Measurements from ENCODE around the gene TAPBP.
"Not testable (repeated sequence)": the region's sequence is repeated elsewhere in the genome, so short reads cannot be mapped to it uniquely, and the experiment has no call there.

TAPBP gene

DNA sequence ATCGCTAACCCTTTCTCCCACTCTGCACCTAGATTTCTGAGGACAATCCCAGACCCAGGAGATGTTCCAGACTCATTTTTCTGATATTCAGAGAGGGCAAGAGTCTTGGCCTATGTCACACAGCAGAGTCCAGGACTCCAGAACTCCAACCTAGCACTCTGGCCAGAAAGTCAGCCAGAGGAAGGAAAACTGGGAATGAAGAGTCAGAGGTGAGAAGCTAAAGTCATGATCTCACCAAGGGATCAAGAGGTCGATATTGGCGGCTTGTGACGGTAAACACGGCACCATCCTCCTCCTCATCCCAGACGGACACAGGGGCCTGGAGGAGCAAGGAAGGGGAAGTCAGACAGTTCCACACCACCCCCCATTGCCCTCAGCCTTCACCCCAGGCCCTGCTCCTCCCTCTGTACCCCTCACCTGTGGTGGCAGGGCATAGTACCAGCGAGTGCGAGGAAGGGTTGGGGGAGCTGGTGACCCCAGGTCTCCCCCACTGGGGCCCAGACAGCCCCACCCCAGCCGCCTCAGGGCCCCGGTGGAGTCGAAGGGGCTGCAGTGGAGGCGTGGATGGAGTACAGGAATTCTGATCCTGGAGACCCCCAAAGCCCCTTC, 17.0 kb downstream of the TAPBP start:
- DNase-seq (ENCODE audit: low read depth): no peak

DNA sequence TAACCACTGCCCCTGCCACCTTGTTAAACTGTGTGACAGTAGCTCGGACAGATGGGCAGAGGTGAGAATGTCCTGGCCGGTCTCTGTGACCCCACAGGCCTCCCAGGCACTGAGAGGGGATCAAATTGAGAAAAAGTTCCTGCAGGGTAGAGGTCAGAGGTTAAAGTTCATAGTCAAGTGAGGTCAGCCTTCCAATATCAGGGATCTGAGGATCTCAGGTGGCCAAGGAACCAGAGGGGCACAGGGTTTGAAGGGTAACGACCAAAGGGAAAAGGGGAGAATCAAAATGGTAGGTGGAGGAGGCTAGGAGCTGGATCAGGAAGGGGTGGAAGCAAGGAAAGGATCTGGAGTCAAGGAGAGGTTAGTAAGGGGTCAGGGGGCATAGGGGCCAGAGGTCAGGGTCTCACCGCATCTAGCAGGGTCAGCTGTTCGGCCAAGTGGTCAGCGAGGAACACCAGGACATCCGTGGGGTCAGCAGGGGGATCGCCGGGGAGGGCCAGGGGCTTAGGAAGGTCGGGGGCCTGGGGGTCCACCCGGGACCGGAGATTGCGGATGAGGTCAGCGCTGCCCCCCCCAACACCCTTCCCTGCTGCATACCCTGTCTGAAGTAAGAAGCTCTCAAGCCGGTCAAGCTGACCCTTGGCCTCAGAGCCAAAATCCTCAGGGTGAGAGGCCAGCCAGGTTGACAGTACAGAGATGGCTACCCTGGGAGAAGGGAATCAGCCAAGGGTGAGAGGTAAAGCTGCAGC, 18.1 kb downstream of the TAPBP start:
- no peak for DNase-seq (ENCODE audit: low read depth)

DNA sequence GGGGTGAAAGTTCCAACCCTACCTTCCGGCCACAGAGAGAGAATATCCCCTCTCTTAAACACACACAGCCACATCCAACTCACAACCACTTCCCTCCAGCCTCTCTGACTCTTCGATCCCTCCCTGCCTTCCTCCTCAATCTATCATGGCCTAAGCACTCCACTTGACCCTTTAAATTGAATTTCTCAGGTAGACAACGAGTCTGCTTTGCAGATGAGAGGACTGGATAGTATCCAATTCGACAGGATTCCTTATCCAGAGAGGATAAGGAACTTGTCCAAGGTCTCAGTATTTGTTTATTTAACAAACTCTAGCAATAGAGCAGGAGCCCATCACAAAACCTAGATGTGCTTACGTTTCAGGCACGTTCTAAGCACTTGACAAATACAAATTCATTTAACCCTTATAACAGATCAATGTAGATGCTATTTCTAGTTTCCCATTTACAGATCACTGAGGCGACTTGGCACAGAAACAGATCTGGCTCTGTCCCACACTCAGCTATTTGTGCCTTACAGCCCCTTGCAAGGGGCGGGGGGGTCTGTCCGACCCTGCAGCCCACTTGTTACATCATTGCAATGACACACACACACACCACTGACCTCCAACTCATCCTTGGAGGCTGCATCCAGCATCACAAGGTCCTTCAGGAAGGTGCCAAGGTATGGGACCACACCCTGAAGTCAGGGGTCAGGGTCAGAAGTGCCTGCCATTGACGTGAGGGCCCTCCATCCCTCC, 19.6 kb downstream of the TAPBP start:
- DNase-seq (ENCODE audit: low read depth): no peak

DNA sequence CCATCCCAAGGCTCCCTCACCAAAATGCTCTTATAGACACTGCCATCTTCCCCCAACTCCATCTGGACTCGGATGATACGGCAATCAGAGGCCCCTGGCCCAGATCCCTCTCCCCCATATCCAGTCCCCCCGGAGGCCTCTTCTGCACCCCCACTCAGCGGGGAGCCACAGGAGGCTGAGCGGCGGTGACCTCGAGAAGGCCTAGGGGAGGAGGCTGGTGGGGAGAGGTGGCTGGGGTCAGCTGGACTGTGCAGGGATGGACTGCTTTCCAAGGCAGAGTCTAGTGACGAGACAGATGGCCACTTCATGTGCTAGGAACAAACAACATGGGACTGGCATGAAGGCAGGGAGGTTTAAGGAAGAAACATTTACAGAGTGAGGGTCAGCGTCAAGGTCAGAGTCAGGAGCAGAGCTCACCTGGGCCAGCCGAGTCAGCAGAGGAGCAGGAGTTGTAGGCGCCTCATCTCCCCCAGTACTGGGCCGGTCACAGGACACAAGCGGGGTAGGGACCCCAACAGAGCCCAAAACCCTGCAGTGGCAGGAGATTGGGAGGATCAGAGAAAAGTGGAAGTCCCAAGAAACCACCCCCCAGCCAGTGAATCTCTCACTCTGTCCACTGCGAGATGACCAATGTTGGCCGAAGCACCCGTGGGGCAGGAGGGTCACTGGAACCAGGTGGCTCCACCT, 20.7 kb downstream of the TAPBP start:
- DNase-seq (ENCODE audit: low read depth): no peak

DNA sequence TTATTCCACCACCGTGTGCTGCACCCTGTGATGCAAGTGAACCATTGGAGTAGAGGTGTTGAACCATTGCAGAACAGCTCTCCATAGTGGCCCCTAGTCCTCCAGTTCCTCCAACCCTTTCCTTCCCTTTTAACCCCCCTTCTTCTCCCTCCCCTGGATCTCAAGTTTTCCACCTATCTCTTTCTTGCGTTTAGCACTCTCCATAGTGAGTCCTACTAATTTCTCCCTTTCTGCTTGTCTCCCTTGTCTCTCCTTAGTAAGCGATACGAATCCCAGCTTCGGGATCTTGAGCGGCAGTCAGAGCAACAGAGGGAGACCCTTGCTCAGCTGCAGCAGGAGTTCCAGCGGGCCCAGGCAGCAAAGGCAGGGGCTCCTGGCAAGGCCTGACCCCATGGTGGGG, 23.4 kb downstream of the TAPBP start:
- no peak for DNase-seq (ENCODE audit: low read depth)

DNA sequence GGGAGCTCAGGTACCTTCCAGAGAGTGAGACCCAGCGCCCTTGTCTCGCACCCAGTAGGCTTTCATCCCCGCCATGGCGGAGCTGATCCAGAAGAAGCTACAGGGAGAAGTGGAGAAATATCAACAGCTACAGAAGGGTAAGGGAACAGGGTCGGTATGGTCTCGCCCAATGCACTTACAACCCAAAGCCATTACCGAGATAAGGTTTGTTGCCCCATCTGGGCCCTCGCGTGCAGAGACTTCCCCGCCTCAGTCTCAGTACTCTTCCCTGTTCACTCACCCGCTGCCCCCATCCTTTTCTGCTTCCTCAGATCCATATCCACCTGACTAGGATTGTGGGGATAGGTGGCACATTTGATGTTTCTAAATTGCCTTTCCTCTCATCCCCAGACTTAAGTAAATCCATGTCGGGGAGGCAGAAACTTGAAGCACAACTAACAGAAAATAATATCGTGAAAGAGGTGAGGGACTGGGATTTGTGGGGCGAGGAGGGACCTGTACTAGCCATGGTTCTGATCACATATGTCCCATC, 24.0 kb downstream of the TAPBP start:
- no peak for DNase-seq (ENCODE audit: low read depth)

DNA sequence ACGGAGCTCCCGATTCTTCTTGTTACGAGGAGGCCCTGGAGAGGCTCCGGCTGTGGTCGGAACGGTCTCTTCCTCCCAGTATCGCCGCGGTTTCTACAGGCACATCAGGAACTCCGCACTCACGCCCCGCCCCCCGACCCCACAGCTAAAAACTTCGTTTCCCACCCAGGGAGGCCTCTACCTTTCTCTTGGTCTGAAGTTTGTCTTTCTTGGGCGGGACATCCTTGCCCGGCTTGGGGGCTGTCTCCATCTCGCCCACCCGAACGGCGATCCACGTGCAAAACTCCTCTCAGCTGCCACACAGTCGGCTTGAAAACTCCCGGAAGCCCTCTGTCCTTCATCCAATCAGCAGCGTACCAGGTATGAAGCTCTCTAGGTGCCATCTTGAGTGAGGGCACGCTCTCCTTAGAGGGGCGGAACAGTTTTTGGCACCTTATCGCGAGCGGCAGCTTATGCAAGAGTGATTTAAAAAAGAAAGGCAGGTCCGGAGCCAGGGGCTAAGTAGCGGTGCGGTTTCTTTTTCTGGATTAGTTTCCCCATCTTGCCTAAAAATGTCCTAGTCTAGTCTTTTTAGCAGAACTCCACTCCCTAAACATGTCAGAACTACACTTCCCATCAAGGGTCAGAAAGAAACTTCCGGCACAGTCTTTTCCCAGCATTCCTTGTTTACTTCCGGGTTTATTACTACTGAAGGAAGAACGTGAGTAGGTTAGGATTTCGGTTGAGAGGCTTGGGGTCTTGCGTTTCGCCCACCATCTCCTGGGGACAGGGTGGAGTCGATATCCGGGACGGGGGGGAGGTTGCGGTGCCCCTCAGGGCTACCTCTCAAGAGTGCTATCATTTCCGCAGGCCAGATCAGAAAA, 24.7 kb downstream of the TAPBP start, which contains the start of the genes PFDN6 and WDR46:
Gene PFDN6, plus strand, starts transcription at position 681 of the 863 bp plus-strand sequence. CDS start 256 bp downstream, outside the sequence.
Gene WDR46, minus strand, starts transcription at position 319 of the 863 bp plus-strand sequence. Its CDS starts 69 bp downstream, at position 250.
- DNase-seq (ENCODE audit: low read depth): peak; percentile 87

DNA sequence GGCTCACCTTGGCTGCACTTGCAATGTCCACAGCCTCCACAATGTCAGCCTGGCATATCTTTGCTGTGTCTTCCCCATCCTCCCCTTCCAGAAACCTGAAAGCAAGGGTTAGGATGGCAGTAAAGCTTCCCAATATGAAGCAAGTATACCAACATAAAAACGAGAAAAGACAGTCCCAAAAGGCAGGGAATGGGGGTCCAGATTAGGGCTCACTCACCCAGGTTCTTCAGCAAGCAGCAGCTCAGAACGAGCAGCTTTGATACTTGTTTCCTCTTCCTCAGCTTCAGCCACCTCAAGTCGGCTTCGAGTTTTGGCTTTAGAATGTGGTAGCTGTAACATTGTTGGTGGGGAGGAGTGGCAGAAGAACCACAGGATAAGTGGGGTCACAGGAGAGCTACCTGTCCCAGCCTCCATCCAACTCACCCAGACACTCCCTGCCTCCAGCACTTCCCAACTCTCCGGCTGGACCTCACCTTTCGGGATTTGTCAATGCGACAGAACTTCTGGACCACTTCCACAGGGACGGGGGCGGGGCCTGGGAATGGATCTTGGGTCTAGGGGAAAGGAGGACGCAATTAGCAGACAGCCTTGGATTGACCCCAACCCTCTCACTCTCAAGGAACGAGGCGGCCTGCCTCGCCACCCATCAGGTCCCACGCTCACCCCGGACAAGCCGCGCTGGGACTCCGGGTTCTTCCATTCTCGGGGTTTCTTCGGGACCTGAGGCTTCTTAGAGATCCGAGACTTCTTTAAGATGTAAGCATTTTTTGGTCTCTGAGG, 25.5 kb downstream of the TAPBP start:
- no peak for DNase-seq (ENCODE audit: low read depth)

DNA sequence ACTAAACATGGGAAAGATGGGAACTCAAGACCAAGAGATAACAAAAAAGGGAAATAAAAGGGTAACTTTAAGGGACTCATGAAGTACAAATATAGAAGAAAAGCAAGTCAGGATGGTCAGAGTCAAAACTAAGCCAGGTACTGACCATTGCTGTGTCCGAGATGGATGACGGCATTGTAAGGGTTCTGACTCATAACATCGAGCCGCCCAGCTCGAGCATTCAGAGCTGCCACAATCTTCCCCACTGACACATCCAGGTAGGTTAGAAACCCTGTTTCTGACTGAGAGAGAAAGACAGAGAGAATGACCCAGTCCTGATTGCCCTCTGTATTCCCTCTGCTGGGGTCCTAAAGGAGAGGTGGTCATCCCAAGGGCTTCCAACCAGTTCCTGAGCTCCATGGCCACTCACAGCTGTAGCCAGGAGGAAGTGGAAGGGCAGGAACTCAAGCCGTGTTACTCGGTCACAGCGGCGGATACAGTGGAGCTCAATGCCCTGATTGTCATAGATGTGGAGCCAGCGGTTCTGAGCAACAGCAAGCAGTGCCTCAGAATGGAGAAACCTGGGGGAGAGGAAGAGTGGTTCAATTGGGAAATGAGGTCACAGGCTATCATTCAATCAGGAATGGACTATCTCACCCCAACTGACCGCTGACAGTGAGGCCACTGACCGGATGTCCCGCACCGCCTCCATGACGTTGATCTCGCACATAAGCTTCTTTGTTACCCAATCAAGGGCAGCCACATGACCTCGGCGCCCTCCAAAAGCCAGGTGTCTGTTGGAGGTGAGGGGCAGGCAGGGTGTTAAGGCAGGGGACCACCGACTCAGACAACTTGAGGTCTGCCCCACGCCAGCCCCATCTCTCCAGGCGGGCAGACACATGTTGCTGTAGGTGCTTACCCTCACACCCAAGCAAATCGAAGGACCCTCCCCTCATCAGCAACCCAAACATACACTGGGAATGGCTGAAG, 26.6 kb downstream of the TAPBP start:
- DNase-seq (ENCODE audit: low read depth): no peak

DNA sequence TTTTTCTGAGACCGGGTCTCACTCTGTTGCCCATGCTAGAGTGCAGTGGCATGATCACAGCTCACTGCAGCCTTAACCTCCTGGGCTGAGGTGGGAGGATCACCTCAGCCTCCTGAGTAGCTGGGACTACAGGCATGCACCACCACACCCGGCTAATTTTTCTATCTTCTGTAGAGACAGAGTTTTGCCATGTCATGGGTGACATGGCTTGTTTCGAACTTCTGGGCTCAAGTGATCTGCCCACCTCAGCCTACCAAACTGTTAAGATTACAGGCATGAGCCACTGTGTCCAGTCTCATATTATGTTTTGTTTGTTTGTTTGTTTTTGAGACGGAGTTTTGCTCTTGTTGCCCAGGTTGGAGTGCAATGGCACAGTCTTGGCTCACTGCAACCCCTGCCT, 28.7 kb downstream of the TAPBP start:
- not testable (repeated sequence) for DNase-seq (ENCODE audit: low read depth)

DNA sequence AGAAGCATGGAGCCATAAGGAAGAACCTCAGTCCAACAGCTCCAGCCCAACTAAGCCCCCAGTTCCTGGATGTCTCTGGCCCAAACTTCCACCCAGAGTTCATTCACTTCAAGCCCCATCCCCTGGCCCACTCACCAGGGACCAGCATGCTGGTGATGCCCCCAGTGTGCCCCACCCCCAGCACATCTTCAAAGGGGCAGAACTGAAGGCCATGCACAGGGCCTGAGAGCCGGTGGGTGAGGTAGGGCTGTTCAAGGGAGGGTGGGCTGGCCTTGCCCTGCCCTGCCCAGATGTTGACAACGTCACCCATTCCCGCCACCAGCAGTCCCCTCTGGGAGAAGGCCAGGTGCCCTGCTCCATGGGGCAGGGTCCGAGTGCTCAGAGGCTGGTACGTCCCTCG, 33.3 kb downstream of the TAPBP start:
- DNase-seq (ENCODE audit: low read depth): no peak

DNA sequence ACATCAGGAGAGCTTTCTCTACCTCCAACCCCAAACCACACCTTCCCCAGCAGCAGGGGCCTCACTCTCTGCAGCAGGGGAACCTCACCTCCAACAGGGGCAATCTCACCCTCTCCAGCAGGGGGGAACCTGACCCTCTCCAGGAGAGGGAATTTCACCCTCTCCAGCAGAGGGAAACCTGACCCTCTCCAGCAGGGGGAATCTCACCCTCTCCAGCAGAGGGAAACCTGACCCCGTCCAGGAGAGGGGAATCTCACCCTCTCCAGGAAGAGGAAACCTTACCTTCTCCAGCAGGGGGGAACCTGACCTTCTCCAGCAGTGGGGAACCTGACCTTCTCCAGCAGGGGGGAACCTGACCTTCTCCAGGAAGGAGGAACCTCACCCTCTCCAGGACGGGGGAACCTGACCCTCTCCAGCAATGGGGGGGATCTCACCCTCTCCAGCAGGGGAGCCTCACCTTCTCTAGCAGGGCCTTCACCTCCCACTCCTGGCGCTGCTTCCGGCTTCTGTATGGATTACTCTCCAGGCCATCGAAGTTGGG, 33.8 kb downstream of the TAPBP start:
- no peak for DNase-seq (ENCODE audit: low read depth)

DNA sequence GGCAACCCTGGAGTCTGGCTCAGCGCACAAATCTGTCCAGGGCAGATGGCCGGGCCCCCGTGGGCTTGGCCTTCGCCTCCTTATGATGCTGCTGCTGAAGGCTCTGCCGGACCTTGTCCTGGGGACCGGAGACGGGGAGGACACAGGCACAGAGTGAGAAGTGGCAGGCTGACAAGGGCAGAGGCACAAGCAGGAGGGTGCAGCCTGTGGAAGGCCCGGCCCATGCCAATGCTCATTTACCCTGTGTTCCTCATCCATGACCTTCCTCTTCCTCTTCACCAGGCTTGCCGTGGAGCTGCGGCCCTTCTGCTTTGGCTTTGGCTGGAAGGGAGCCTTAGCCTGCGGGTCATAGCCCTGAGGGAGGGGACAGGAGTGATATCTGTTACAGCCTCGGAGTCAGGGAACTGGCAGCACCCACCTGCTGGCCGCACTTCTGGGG, 34.6 kb downstream of the TAPBP start:
- DNase-seq (ENCODE audit: low read depth): no peak

DNA sequence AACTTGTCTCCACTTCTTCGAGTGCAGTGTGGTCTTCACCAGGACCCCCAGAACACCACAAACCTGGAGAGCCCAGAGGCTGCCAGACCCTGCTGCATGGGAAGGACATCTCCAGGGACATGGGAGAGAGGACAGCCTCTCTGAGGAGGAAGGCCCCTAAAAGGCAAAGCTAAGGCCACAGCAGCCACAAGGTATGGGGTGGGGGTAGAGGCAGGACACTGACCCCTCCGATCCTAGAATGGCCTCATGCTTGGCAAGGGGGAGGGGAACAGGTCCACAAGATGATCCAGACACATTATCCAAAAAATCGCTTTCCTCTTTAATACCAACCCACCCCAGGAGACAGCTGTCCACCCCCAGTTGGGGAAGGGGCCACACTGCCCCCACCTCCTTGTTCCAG, 35.1 kb downstream of the TAPBP start:
- DNase-seq (ENCODE audit: low read depth): no peak

DNA sequence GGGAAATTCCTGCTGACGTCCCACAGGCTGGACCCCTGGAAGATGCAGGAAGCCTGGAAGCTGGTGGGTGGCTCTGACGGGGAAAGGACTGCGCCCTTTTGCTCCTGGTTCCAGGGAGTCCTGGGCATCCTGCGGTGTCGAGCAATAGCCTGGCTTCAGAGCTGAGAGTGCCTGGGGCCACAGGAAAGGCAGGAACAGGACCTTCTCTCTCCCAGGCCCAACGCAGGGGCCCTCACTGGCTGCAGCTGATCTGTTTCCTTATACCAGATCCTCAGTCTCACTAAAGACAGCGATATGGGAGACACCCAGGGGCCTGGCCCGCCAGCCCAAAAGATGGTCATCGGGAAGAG, 35.5 kb downstream of the TAPBP start:
- no peak for DNase-seq (ENCODE audit: low read depth)

DNA sequence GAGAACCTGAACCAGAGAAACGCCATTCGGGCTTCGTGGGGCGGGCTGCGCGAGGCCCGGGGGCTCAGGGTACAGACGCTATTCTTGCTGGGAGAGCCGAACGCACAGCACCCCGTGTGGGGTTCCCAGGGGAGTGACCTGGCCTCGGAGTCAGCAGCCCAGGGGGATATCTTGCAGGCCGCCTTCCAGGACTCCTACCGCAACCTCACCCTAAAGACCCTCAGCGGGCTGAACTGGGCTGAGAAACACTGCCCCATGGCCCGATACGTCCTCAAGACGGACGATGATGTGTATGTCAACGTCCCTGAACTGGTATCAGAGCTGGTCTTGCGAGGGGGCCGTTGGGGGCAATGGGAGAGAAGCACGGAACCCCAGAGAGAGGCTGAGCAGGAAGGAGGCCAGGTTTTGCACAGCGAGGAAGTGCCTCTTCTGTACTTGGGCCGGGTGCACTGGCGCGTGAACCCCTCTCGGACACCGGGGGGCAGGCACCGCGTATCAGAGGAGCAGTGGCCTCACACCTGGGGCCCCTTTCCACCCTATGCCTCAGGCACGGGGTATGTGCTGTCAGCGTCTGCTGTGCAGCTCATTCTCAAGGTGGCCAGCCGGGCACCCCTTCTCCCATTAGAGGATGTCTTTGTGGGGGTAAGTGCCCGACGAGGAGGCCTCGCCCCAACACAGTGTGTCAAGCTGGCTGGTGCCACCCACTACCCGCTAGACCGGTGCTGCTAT, 36.1 kb downstream of the TAPBP start:
- no peak for DNase-seq (ENCODE audit: low read depth)

DNA sequence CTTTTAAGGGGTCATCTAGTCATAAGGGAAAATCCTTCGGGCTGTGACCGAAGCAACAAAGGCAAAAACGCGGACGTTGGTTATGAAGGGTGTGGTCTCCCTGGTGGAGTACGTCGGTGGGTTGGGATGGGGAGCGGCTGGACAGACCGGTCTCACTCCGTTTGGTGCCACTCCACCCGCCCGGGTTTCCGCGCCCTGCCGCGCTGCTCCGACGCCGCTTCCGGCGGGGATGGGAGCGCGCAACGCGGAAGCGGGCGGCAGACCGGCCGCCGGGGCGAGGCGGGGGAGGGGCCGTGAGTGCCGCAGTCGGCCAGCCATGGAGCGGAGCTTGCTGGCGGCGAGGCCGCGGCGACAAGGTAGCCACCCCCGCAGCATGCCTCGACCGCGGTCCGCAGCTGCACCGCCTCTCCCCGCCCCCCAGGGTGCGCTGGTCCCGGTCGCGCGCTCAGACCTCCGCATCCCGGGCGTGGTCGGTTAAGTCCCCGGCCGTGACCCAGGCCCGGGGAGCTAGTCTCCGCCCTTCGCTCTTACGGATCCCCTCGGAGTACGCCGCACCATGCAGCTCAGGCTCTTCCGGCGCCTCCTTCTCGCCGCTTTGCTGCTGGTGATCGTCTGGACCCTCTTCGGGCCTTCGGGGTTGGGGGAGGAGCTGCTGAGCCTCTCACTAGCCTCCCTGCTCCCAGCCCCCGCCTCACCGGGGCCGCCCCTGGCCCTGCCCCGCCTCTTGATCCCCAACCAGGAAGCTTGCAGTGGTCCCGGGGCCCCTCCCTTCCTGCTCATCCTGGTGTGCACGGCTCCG, 36.8 kb downstream of the TAPBP start, which contains the start of gene B3GALT4:
Gene B3GALT4, plus strand, starts transcription at position 260 of the 799 bp plus-strand sequence. Its CDS starts 297 bp downstream, at position 557.
- DNase-seq (ENCODE audit: low read depth): no peak
